ENCODE measurements around the gene KLF4.

DNA sequence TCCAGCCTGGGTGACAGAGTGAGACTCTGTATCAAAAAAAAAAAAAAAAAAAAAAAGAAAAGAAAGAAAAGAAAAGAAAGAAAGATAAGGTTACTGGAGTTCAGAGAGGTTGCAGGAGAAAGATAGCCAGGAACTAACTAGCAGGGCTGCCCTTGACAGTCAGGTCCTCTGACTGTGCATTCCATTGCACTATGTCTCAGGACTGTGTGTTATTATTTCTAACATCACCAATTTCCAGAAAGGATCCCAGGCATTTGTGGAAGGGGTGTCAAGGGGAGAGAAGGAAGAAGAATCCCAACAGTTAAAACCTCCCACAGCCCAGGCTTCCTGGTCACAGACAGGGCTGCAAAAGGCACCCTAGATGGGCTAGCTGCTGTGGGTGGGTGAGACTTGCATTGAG is 25.1 kb downstream of the KLF4 start:
- no peak for TF ChIP-seq CTCF (IDR thresholded peaks at IDR 0.05; ENCODE audit: poor library complexity)
- TF ChIP-seq EZH2phosphoT487 (IDR thresholded peaks at IDR 0.05; ENCODE audit: low read depth, severe bottlenecking, unreplicated experiment): no peak
- TF ChIP-seq EZH2 (IDR thresholded peaks at IDR 0.05; ENCODE audit: borderline replicate concordance): no peak

Data from hepatocyte (in vitro differentiated cells).